Activated CD8-positive, alpha-beta memory T cell treated with anti-CD3 and anti-CD28 coated beads, Interleukin-2, amount 50 U/mL, for 4 hours (primary cell): ENCODE data around the gene ZDHHC7.
A peak's percentile ranks its signal among the peaks of the same experiment; 100 is the strongest.
"Not testable (repeated sequence)": the region's sequence is repeated elsewhere in the genome, so short reads cannot be mapped to it uniquely, and the experiment has no call there.

Source experiments
- DNase-seq: peaks from one replicate; pipeline ENCODE4 v3.0.0-alpha.2; 2020

The ZDHHC7 gene, protein sequence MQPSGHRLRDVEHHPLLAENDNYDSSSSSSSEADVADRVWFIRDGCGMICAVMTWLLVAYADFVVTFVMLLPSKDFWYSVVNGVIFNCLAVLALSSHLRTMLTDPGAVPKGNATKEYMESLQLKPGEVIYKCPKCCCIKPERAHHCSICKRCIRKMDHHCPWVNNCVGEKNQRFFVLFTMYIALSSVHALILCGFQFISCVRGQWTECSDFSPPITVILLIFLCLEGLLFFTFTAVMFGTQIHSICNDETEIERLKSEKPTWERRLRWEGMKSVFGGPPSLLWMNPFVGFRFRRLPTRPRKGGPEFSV

DNA sequence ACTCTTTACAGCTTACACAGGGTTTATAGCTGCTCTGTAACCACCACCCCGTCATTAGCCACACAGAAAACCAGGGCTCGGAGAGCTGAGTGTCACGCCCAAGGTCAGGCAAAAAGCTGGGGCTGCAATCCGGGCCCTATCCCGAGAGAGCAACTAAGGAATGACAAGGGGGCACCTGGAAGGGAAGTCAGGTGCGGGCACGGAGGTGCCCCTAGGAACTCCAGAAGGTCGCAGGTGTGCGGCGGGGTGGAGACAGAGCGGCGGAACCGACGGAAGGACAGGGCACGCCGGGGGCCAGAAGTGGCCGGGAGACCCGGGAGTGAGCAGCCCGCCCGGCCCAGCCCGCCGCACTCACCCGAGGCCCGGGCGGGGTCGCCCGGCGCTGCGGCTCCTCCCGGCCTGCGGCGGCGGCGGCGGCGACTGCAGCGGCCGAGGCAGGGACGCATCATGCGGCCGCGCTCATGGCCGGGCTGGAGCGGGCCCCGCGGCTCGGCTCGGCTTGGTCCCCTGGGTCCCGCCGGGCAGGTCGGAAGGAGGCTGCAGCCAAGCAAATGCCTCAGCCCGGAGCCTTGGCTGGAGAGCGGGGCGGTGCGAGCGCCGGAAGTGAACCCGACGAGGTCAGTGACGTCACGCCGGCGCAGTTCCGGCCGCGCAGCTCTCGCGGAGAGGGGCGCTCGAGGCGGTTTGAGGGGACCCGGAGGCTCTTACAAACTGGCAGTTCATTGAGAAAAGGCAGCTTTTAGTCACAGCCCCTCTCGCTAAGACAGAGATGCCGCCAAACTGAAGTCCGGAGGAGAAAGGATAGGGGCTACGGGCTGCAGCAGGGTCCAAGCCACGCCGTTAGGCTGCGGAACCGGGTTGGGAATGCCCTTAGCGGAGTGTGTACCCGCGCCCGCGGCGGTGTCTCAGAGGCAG, at the start of gene ZDHHC7:
Gene ZDHHC7 (minus strand): TSS at position 605 of the 915 bp plus-strand sequence. CDS start 20,917 bp downstream, outside the sequence.
- DNase-seq, result peak; percentile 88

DNA sequence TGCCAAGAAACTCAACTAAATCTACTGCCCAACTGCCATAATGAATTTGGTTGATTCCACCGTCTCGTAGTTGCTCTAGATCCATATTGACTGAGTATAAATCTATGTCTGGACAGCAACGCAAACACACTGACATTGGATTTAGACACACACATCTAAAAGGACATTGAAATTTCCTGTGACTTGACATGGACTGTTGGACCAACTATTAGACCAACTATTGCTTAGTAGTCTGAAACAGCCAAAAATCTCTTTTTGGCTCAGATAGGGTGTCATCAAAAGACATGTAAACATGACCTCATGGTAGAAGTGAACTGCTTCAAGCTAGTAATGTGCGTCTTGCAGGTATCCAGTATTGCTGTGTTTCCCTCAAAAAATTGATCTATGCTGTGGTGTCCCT, 47.6 kb upstream of the ZDHHC7 start:
- no peak for DNase-seq

DNA sequence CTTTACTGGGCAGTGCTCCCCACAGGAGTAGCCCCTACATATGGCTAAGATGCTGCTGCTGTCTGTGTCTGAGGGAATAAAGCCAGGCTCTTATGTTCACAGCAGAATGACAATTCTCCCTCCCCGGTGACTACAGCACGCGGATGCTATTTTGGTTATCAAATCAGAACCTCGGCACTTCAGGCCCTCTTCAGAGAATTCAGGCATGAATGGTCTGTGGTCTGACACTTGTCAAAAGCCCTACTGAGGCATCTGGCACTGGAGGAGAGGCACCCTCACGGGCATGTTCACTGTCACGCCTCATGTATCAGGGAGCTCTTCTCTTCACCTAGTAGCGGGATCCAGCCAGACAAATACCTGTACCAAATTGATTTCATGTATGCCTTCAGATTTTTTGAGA, 46.6 kb upstream of the ZDHHC7 start:
- no peak for DNase-seq

DNA sequence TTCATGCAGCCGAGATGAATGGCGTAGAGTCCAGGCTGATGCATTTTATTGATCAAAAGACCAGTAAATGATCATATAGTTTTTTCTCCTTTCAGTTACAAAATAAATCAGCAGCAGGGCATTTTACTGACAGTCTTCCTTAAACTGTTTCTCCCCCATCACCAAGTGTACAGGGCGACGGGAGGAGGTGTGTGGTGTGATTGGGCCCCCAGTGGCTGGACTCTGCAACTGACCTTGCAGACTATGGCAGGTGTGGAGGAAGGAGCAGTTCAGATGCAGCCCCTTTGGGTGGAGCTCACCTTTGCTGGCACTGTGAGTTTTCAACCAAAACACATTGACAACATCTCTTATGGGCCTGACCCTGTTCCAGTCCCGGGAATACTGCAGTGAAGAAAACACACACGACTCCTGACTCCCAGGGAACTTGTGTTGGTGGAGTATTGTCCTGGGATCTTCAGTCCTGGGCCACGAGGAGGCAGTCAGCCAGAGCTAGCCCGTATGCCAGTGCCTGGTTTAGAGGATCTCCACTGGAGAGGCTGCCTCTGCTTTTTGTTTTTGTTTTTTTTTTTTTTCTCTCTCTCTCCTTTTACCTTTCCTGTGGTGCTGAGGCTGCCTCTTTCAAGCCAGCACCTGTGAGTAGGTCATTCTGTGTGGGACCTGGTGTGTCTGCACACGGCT, 46.0 kb upstream of the ZDHHC7 start:
- DNase-seq, result no peak

DNA sequence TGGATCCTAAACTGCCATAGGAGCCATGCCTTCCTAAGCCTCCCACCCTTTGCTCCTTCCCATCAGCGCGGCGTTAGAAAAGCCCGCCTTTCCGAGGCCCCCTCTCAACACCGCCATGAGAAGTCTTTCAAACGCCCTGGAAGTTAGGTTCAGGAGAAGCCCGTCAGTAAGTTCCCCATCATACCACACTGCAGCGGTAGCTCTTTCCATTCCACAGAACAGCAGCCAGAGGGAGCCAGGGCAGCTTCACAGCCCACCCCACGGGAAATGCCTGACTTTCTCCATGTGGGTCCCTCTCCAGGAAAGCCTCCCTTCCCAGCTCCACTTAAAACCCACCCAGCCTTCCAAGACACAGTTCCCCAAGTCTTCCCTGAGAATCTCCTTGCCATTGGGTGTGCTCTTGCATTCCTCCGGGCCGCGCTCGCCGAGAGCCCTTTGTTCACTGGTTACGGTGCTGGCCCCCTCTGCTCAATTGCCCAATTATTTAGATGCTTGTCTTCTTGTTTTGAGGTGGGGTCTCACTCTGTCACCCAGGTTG, 44.9 kb upstream of the ZDHHC7 start:
- no peak for DNase-seq

DNA sequence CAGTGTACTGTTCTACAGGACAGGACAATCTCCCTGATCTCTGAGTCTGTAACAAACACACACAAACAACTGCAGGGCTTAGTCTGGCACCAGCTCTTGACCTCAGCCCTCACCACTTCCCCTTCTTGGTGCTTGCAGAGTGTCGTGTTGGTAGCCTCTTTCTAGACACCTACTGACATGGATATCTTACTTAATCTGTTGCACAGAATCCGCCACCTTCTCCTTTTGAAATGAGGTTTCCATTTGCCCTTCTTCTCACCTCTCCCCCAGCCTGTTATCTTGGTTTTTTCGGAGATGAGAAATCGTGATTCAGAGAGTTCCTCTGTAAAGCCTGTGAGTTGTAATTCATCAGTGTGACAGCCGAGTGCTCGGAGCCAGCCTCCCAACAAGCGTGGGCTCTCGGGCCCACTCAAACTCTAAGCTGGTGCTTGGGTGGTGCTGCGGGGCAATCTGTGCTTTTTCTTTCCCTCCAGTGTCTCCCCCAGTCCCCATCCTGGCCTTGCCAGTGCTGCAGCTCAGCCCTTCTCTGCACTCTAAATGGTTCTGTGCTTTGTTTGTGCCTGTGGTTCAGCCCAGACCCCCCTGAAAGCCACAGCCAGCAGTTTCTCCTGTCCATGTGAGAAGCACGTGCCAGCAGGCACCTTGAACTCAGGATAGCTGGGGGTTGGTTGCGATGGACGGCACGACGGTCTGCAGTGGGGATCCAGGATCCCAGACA, 44.3 kb upstream of the ZDHHC7 start:
- peak; percentile 56 for DNase-seq

DNA sequence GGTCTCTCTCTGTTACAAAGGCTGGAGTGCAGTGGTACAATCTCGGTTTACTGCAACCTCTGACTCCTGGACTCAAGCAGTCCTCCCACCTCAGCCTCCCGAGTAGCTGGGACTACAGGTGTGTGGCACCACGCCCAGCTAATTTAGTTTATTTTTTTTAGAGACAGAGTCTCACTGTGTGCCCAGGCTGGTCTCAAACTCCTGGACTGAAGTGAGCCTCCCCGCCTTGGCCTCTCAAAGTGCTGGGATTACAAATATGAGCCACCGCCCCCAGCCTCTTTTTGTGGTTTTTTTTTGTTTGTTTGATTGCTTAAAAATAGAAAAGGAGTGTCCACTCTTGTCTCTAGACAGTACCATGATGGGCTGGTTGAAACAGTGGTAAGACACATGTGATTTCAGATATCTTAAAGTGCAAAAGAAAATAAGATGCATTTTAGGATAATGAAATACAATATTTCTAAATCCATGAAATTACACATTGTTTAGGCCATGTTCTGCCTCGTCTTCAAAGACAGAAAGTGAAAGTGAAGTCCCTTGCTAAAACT, 43.7 kb upstream of the ZDHHC7 start:
- DNase-seq, result no peak

DNA sequence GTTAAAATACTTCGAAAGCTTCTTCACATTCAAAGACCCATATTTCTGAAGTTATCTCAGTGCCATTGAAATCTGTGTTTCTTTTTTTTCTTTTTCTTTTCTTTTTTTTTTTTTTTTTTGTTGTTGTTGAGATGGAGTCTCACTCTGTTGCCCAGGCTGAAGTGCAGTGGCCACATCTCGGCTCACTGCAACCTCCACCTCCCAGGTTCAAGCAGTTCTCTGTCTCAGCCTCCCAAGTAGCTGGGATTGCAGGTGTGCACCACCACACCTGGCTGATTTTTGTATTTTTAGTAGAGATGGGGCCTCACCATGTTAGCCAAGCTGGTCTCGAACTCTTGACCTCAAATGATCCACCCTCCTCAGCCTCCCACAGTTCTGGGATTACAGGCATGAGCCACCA, 43.0 kb upstream of the ZDHHC7 start:
- not testable (repeated sequence) for DNase-seq

DNA sequence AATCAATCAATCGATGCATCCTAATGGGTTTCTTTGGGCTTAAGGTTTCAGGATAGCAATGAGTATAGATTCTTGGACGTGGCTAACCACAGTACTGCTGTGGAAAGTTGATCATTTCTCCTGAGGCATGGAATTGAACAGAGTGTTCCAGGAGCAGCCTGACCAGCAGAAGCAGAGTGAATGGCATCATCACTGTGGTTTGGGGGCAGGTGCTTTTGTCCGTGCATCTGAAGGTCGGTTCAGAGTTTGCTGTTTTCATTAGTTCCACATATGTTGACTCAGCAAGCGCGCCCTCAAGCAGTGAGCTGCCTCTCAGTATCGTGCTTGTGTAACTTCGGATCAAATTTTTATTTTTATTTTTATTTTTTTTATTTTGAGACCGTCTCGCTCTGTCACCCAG, 41.2 kb upstream of the ZDHHC7 start:
- DNase-seq, result no peak

DNA sequence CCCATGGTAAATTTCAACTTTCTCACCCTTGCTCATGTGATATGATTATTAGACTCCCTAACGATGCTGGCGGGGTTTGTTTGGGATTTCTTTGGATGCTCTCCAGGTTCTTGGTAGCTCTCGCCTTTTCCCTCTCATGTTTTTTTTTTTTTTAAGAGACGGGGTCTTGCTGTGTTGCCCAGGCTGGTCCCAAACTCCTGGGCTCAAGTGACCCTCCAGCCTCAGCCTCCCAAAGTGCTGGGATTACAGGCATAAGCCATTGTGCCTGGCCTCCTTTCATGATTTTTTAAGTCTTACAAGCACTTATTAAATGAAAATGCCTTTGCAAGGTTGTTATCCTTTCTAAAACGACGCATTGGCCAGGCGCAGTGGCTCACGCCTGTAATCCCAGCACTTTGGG, 40.3 kb upstream of the ZDHHC7 start:
- no peak for DNase-seq

DNA sequence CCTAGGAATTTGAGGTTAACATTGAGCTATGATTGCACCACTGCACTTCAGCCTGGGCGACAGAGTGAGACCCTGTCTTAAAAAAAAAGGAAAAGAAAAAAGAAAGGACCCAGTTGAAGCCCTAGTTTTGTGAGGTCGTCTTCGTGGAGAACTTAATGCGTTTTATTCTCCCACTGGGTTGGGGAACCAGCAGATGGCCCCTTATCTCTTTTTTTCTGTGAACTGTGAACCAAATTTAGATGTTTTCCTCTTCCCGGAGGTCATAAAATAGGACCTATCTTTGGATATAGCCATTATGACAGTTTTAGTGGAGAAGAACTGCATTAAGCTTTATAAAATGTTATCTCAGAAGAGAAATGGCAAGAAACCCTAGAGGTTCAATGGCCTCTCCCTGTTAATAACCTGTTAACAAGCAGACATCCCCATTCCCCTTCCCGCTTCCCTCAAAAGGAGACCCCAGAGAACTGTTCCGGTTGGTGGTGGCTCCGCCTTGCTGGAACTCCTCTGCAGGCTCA, 39.8 kb upstream of the ZDHHC7 start:
- DNase-seq, result no peak

DNA sequence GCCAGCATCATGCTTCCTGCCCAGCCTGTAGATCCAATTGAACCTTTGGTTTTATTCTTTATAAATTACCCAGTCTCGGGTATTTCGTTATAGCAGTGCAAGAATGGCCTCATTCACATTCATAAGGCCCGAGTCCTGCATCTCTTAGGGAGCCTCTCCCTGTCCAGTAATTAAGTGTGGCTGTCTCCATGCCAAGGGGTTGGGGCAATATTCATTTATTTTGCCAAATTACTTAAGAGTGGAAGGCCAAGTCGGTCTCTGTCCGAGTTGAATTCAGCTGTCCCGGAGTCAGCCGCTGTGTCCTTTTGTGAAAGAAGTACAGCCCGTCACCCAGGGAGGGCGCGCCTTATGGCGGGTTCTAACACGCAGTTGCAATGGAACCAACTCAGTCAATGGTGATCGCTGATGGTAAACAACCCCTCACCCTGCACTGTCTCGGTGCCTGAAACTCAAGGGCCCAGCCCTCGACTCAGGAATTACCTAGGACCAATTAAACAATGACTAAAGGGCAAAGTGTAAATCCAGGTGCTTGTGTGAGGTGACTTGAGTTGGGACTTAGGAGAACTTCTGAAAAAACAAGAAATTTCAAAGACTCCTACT, 38.5 kb upstream of the ZDHHC7 start:
- no peak for DNase-seq

DNA sequence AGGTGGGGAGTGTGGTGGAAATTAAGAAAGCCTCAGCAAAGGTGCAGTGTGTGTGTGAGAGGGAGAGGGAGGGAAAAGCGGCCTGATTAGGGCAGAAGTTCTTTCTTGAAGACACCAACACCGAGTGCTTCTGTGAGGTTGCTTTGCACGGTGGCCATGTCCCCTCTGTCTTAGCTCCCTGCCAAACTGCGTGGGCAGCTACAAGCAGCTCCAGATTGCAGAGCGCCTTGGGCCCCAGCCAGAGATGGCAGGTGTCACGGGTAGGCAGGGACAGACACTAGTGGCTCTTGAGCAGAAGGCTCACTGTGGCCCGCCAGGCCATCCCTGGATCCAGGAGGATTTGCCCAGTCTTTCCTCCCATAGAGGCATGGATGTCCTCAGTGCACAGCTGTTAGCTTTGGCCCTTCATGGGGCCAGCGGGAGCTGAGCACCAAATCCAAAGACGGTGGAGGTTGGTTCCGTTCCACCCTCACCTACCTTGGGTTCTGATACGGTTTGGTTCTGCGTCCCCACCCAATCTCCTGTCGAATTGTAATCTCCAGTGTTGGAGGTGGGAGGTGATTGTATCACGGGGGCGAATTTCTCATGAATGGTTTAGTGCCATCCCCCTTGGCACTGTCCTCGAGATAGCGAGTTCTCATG, 37.7 kb upstream of the ZDHHC7 start:
- DNase-seq, result no peak

DNA sequence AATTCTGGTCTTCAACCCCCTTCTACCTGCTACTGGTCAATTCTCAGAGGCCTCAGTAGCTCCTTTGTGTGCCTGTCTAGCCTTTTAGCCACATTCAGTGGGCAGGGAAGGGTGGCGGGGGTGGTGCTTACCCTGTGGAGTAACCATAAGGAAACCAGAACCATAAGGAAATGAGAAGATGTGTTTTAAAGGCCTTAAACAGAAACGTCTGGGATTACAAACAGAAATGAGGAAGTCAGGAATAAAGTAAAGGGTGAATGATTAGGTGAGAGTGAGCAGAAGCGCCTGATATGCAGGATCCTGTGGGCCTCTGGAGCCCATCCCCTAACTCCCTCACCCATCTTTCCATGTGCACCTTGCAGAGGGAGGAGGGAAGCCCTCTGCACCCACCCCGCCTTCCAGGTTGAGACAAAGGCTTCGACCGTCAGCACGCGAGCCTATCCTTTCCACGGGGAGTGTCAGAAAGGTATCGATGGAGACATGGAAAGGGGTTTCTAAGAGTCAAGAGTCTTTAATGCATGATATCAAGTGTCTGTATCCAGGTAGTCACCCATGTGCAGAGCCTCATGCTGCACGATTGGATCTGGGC, 36.6 kb upstream of the ZDHHC7 start:
- no peak for DNase-seq

DNA sequence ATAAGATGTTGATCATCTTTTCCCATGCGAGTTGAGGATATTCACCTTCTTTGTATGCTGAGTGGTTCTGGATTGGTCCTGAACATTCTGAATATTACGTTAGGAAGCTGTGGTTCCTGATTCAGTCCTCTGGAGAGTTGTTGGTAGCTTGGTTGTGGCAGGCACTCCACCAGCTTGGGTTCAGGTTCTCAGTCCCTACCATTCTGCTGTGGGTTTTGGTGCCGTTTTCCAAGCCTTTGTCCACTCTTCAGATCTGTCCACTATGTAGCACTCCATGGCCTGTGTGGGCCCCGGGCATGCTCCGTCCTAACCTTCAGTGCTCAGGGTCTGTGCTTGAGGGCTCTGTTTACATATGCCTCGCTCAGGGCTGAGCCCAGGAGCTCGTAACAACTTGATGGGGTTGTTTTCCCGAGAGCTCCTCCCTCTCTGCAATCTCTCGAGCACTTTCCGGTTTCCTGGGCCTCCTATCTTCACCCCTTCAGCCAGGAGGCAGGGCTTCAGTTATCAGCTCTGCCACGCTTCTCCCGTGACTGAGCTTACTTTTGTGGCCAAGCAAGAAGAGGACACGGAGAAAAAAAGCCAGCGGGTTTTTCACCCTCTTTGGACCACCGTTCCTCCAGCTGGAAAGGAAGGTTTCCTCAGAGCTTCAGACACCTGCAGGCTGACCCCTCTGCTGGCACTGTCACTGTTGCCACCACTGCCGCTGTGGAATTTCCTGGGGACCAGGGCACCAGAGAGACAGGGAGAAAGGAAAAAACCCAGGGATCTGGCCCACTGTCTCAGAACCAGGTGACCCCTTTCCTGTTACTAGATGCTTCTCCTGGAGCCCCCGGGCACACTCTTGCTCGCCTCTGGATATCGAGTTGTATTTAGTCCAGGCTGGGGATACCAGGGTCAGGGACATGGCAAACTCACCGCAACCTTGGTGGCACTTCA, 35.9 kb upstream of the ZDHHC7 start:
- DNase-seq, result no peak

DNA sequence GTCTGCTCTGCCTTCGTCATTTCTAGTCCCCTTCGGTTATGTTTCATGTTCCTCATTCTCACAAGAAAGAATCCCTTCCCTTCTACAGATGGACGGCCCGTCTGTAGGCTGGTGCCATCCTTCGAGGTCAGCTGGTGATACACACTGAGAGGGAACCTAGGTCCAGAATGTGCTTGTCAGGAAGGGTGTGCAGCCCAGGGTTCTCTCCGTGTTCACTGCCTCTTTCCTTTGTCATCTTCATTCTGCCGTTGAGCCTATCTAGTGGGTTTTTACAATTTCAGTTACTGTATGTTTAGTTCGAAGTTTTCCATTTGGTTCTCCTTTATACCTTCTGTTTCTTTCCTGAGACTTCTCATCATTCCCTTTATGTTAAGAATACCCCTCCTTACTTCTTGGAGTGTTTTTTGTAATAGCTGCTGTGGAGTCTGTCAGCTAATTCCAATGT, 35.2 kb upstream of the ZDHHC7 start:
- DNase-seq, result no peak

DNA sequence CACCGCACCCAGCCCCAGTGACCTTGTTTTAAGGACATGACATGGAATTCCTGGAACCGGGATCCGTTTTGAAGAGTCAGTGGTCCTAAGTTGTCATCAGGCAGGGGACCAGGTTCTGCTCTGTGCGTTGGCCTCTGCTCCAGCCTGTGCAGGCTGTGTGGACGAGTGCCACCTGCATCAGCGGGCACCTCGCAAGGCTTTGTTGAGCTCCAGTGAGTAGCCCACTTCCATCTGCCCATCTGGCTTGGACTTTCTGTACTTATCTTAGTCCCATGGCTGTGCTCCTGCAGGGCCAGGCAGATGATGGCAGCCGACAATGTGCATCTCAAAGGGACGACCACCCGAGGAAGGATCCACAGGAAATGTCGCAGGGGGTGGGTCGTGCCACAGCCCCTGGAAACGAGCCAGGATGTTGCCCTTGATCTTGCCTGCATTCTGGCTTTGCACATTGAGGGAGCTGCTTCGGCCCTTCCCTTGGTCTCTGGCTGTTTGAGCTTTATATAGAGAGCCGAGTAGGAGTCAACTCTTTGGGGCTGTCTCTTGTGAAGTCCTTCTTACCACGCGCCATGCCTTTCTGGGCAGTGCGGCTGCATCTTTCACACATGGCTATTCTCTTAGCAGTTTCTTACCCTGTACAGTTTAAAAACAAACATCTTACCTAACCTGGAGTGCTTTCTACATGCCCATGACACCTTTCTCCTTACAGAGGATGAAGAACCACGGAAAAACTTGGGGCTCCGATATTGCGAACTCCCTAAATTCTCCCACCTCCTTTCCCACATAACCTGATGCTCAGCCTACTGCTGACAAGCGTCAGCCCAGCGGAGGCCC, 34.5 kb upstream of the ZDHHC7 start:
- DNase-seq, result no peak

DNA sequence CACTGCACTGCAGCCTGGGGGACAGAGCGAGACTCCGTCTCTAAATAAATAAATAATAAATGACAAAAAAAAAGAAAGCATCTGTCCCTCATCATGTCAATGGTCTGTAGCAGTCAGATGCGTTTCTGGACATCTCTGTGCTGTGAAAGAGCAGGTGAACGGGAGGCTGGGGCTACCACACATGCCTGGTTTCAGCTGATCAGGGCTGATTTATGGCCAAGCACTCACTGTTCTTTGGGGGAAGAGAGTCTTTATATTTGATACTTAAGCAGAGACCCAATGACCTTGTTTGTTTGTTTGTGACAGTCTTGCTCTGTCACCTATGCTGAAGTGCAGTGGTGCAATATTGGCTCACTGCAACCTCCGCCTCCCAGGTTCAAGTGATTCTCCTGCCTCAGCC, 33.7 kb upstream of the ZDHHC7 start:
- DNase-seq, result no peak

DNA sequence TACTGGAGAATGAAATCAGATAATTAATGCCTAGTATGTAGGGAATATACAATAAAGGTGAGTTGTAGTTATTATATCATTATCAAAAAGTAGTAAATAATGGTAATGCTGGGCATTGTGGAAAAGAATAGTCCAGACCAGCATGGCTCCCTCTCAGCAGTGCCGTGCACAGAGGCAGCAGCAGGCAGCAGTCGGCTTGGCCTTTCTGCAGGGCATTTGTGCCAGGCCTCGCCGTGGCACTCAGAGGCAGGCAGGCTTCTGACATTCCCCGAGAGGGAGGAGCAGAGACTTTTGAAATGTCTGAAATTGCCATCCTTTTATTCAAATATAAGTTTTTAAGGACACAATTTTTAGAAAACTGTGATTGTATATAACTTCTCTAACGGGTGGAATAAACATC, 31.3 kb upstream of the ZDHHC7 start:
- DNase-seq, result no peak
